ENCODE results near the gene ITM2C.

Gene ITM2C

GRCh38 chr2:230908595-230909191, 44.0 kb downstream of the ITM2C start:
- no peak for DNase-seq

DNA sequence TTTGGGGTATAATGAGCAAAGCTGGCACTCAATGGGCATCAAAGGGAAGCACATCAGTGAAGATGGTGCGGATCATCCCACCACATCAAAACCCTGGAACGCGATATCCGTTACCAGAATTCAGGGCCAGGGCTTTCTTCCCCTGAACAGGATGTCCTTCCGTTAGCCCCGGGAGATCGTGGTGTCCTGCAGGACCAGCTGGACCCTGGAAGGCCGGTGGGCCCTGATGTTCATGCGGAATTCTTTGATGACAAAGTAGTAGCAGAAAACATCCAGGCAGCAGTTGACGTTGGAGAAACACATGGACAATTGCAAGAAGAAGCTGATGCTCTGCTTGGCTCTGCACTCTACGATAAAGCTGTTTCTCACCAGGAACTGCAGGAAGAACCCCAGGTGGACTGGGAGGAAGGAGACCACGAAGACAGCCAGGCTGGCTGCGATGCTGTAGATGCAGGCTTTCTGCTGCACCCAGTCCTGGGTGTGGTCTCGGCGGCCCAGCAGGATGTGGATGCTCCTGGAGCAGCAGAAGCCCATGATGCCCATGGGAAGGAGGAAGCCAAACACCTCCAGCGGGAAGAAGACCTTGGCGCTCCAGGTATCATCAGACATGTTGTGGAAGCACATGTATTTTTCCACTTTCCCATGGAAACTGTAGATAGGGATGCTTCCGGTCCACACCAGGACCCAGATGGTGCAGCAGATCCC, 45.3 kb downstream of the ITM2C start:
- no peak for DNase-seq

DNA sequence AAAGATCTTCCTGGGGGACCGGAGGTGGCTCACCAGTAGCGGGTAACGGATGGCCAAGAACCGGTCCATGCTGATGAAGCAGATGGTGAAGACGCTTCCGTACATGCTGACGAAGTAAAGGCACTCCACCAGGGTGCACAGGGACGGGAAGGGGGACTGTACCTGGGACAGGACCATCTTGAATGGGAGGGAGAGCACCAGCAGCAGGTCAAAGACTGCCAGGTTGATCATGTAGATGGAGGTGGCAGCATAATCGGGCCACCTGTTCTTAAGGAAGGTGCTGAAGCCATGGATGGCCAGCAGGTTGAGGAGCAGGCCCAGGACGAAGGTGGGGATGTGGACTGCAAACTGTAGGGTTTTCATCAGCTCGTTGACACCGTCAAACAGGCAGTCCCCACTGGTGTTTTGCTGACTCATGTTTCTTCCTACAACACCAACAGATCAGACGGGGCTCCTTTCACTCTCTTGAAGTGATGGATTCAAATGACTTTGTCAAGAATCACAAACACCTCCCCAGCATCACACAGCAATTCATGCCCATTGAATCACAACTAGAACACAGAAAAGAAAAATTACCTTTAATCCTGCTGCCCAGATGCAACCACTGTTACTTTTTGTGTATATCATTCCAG, 45.9 kb downstream of the ITM2C start:
- no peak for DNase-seq

DNA sequence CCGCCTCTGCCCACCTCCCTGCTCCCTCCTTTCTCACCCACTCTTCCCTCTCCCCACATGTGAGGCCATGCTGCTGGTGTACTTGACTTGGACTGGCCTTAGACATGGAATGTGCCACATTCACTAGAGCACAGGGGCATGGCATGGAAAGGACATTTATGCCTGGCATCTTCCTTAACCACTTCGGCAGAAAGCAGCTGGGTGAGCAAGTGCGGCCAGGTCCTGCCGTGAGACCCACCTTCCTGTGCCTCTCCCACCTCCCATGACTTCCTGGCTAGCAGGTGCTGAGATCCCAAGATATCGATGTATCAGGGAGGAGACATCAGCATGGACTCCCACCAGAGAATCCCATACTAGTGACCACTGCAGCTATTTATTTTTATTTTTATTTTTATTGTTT, 47.3 kb downstream of the ITM2C start:
- DNase-seq = no peak

DNA sequence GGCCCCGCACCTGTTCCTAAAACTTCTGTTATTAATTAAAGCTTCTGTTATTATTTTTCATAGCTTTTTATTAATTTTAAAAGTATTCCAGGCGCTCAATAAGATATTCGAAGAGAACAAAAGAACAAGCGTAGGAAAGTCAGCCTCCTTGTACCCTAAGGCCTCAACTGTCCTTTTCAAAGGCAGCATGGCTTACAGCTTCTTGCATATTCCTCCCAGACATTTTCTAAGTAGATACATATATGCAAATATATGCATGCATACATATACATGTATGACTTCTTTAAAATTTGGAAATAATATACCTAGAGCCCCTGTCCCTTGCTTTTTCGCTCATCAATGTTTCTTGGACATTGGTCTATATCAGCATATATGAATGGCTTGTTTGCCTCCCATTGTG, 48.0 kb downstream of the ITM2C start:
- DNase-seq = no peak

- no peak for DNase-seq
Measured at GRCh38 chr2:230913406-230914143, 48.8 kb downstream of the ITM2C start.

GRCh38 chr2:230914886-230915285, 50.1 kb downstream of the ITM2C start:
- no peak for DNase-seq

GRCh38 chr2:230915319-230915718, 50.6 kb downstream of the ITM2C start:
- DNase-seq = no peak

GRCh38 chr2:230916218-230916617, 51.5 kb downstream of the ITM2C start:
- DNase-seq = no peak

GRCh38 chr2:230919240-230919639, 54.5 kb downstream of the ITM2C start:
- no peak for DNase-seq

GRCh38 chr2:230919681-230920080, 54.9 kb downstream of the ITM2C start:
- no peak for DNase-seq

- no peak for DNase-seq
Measured at GRCh38 chr2:230920167-230920566, 55.4 kb downstream of the ITM2C start.

- no peak for DNase-seq
Measured at GRCh38 chr2:230921806-230922595, 57.3 kb downstream of the ITM2C start.

DNA sequence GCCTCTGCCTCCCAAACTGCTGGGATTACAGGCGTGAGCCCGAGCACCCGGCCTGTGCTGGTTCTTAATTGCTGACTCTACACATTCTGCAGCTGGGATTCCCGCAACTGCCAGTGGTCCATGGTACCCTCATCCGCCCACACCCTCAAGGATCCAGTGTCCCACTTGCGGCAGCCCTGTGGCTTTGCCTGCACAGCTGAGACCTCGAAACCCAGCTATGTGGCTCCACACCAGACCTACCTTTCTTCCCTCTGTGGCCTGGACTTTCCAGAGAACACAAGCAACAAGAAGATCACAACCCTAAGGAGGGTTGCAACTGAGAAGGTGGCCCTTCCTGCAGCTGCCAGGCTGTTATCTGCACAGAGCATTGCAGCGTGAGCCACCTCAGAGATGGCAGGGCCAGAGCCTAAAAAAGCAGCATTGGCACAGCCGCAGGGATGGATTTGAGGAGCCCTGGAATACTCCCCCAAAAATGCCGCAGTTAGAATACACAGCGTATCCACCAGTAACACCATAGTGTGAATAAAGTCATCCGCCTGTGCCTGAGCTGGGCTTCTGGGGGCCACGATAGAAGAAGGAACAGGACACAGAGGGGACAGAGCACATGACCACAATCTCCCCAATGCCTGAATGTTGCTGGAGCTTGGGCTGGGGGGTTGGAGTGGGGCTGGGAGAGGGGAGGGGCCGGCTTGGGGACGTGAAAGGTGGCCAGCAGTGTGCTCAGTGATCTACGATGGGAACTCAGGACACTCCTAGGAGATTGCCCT, 58.4 kb downstream of the ITM2C start:
- DNase-seq = no peak

- DNase-seq = no peak
Measured at GRCh38 chr2:230924092-230924469, 59.3 kb downstream of the ITM2C start.

- DNase-seq = no peak
Measured at GRCh38 chr2:230924470-230925341, 60.0 kb downstream of the ITM2C start, which contains the start of gene GPR55. Gene GPR55 (minus strand): TSS chr2:230925242. CDS start chr2:230910962, 14,280 bp downstream.

- no peak for DNase-seq
Measured at GRCh38 chr2:230925443-230925878, 60.7 kb downstream of the ITM2C start.

DNA sequence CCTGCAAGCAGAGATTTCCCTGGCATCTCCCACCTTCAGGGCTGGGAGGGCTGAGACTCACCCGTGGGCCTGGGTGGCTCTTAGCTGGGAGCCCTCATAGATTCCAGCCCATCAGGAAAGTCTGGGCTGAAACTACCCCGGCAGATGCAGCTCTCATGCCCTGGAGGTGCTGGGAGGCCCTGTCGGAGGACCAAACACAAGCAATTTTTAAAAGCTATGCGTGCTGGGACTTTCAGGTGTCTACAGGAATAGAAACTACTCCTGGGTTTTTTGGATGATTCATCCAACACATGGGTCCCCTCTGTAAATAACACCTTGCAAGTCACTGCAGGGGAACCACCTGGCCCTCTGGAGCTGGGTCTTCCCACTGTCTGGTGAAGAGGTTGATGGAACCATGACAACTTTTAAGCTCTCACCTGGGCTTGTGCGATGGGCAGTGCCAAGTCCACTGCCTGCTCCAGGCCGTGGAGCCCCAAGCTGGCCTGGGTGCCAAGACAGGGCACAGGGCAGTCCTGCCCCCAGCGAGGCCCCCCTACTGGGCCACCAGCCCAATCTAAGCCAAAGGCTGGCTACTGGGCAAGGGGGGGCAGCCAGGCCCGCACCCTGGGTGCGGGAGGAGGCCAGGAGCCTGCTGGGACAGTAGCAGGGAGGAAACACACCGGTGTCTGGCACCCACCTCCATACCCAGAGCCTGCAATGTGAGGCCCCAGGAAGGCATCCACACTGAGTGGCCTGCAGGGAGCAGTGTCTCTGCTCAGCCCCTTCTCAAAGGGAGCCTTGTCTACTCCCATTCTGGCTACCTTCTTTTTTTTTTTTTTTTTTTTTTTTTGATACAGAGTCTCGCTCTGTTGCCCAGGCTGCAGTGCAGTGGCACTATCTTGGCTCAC, 61.4 kb downstream of the ITM2C start:
- DNase-seq = no peak

DNA sequence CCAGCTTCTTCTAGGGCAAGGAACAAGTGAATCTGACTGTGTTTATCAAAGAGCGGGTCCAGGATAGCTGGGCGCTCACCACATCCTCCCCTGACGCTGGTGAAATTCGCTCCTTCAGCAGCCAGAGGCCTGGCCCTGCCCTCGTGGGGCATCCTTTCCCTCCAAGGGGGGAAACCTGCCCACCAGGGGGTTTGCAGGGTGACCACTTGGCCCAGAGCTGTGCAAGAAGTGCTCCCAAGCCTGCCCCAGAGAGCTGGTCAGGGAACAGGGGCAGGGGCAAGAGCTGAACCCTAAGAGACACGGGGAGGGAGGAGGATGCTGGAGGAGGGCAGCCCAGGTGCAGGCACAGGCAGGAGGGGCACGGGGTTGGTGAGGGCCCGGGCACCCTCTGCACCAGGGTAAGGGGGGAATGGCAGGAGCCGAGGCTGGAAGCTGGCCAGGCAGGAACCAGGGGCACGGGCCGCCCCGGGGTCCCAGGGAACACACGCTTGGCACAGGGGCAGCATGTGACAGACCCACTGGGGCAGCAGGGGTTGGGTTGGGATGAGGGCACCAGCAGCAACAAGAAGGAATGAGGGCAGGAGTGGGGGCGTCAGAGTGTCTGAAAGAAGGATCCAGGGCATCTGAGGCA, 63.1 kb downstream of the ITM2C start:
- DNase-seq = no peak

All from KG1 (cell line).